Psoas muscle (tissue), 8 donors: ENCODE results near the gene C9orf43. TPM values are rescaled to one million over a fixed set of nuclear protein-coding genes. Genes with fewer than 3 reads are reported as not detected.
A peak's percentile ranks its signal among the peaks of the same experiment; 100 is the strongest.
"Not testable (repeated sequence)": the region's sequence is repeated elsewhere in the genome, so short reads cannot be mapped to it uniquely, and the experiment has no call there.

Experiments
- ATAC-seq, 4 donors: fragments of 200-7000 bp; cut with Tn5 transposase; one replicate each; pipeline ENCODE4 v1.9.1; 2020; ENCODE audit warnings: moderate library complexity in 3 of 4, mild to moderate bottlenecking in 2 of 4
- DNase-seq, 2 donors: peaks; one replicate each; pipeline ENCODE4 v3.0.0-alpha.2; 2020
- H3K27ac ChIP-seq: fragments of 200-600 bp; one replicate; pipeline ENCODE4 v1.8.0; 2022
- H3K27me3 ChIP-seq, 3 donors: fragments of 200-600 bp in 1 of 3; one replicate each; pipeline versions ENCODE4 v1.6.1 to v1.8.0; 2013 to 2022; ENCODE audit warnings: low read length in 2 of 3, mild to moderate bottlenecking in 2 of 3, moderate library complexity in 1 of 3; ENCODE audit not compliant: insufficient read depth in 3 of 3
- H3K36me3 ChIP-seq, 2 donors: fragments of 200-600 bp in 1 of 2; one replicate each; pipeline versions ENCODE4 v1.6.1 to v1.8.0; 2013 to 2022; ENCODE audit warnings: low read depth in 1 of 2, mild to moderate bottlenecking in 1 of 2, moderate library complexity in 1 of 2; ENCODE audit not compliant: insufficient read depth in 1 of 2
- H3K4me1 ChIP-seq: fragments of 200-600 bp; one replicate; pipeline ENCODE4 v1.8.0; 2022
- H3K4me3 ChIP-seq: fragments of 200-600 bp; one replicate; pipeline ENCODE4 v1.8.0; 2022; ENCODE audit warnings: mild to moderate bottlenecking
- H3K9me3 ChIP-seq: fragments of 200-600 bp; one replicate; pipeline ENCODE4 v1.8.0; 2022
- WGBS, 3 donors: extraction: QIAGEN DNeasy Blood & Tissue Kit; methylation state at CpG; one replicate each; pipeline versions ENCODE4 v1.1.6 to v1.1.7; 2013; 5-methylcytosine and 5-hydroxymethylcytosine counted together
- intact Hi-C, 2 donors: fragments of 100-400 bp; cut with DNase I; formaldehyde crosslinking; loops; one replicate each; pipeline versions ENCODE4 v1.11.0 to v1.14.2; 2022
- polyA plus RNA-seq, 3 donors: library from polyadenylated mRNA; stranded (reverse); fragments of 200-250 nt; gene quantifications; one replicate each; pipeline ENCODE4 v1.2.3, GENCODE V29; 2013
- total RNA-seq, 4 donors: library from RNA; stranded (reverse); fragmentation: NEBNext Ultra II Directional in 2 of 4; extraction: Animal tissue kit (Norgen Biotek cat#: 25700) in 2 of 4; gene quantifications; one replicate each; pipeline versions ENCODE4 v1.2.1 to v1.2.4, GENCODE V29; 2021 to 2023
- TF ChIP-seq, protein P1 (sequence below): fragments of 200-600 bp; IDR thresholded peaks from one replicate; pipeline ENCODE4 v1.8.0; 2022; ENCODE audit warnings: antibody characterized with exemption
- donor health status: healthy with polysubstance abuse.
- donor health status: DM: no; HTN: no; CAD: no; lungs with moderate emphysema.
- donor health status: Bipolar disorder and iron deficiency.
- donor health status: healthy.
- donor health status: DM: yes; HTN: yes; CAD: no.
- donor health status: DM: no; HTN: no; CAD: no.
- donor health status: DM: no; HTN: no; CAD: no.
- donor health status: DM: yes; HTN: yes; CAD: no.

C9orf43 gene
- total and polyA plus RNA-seq, 7 donors = 0.07 to 0.79 (median 0.73) TPM; not detected in 4

DNA sequence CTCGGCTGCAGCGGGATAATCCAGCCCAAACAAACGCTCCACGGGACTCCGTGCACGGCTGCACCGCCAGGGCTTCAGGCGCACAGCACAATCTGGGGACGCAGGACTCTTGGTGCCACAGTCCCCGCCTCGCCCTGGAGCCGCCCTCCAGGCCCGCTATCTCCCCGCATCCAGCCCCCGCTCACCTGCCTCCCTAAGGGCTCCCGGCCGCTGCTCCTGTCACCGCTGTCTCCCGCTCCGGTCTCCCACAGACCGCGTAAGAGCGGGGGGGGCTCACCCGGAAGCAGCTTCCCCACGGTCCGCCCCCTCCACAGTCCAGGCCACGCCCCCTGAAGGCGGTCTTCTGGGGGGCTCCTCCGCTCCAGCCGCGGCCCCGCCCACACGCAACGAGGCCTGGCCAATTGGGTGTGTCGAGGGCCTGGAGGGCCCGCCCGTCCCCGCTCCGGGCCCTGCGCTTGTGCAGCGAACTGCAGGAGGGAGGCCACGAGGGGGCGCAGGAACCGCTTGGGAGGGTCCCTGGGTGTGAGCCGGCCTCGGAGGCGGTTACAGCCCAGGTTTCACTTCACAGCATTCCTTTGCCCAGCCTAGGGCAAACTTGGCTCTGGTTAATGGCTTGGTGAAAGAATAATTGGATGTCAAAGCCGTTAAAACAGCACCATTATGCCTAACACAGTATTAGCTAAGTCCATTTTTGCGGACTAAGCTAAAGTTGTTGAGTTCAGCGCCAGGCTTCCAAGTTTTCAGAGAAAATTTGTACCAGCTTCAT is 9.3 kb upstream of the C9orf43 start, which contains the start of gene ALAD:
ALAD (minus strand) TSS at position 258 of the 766 bp plus-strand sequence. CDS start 7,725 bp downstream, outside the sequence.
- DNase-seq = peak; percentile 100
- TF ChIP-seq, protein P1, sequence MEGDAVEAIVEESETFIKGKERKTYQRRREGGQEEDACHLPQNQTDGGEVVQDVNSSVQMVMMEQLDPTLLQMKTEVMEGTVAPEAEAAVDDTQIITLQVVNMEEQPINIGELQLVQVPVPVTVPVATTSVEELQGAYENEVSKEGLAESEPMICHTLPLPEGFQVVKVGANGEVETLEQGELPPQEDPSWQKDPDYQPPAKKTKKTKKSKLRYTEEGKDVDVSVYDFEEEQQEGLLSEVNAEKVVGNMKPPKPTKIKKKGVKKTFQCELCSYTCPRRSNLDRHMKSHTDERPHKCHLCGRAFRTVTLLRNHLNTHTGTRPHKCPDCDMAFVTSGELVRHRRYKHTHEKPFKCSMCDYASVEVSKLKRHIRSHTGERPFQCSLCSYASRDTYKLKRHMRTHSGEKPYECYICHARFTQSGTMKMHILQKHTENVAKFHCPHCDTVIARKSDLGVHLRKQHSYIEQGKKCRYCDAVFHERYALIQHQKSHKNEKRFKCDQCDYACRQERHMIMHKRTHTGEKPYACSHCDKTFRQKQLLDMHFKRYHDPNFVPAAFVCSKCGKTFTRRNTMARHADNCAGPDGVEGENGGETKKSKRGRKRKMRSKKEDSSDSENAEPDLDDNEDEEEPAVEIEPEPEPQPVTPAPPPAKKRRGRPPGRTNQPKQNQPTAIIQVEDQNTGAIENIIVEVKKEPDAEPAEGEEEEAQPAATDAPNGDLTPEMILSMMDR = peak; percentile 93
- no peaks in the 10 kb centered on the region for H3K27me3 ChIP-seq
- peak within 1 kb of the TSS; percentile 77 for H3K4me3 ChIP-seq
- H3K9me3 ChIP-seq = no peaks in the 10 kb centered on the region
- H3K36me3 ChIP-seq = no peaks in the 10 kb centered on the region
- H3K4me1 ChIP-seq = peaks cover 14% of the 10 kb centered on the region
- peak; percentile 100 for ATAC-seq
- intact Hi-C loops = loop anchor here (5.0 to 10.0 kb wide), 6 partner anchors 59 to 256 kb away; partner anchors contain the start of genes CDC26 (in 1 of the 2), PRPF4 (in 1 of the 2), SLC31A2 (in 1 of the 2) and WDR31 (in 1 of the 2)
- 2 to 3% (median 3%) methylated on average over 36 to 50 of the region's 50 CpGs for WGBS, 3 donors
- H3K27ac ChIP-seq = peak within 1 kb of the TSS; percentile 69

DNA sequence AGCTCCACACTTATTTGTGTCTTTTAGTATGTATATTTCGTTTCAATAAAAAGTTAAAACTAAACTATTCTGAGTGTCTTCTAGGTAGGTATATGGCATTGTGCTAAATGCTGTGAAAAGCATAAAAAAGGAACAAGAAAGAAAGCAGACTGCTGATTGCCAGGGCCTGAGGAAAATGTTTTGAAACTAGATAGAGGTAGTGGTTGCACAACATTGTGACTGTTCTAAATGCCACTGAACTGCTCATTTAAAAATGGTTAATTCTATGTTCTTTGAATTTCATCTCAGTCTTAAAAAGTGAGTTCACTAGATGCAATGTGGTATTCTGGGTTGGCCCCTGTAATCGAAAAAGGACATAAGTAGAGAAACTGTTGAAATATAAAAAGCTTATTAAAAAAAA is 6.9 kb upstream of the C9orf43 start:
- ATAC-seq (no peak), DNase-seq (no peak)
- Histone ChIP-seq H3K27me3 (no peaks in the 10 kb centered on the region), H3K4me1 (peaks cover 11% of the 10 kb centered on the region), H3K4me3 (no peak overlapping the region), H3K27ac (no peak overlapping the region), H3K36me3 (peaks cover 7 to 18% of the 10 kb centered on the region in 2 donors), H3K9me3 (no peaks in the 10 kb centered on the region)
- TF ChIP-seq, protein P1 = no peak
- intact Hi-C loops = loop anchor here (5.0 to 10.0 kb wide), 6 partner anchors 61 to 254 kb away; partner anchors contain the start of genes CDC26 (in 1 of the 2), PRPF4 (in 1 of the 2), SLC31A2 (in 1 of the 2) and WDR31 (in 1 of the 2)
- WGBS, 3 donors = 75 to 88% (median 85%) methylated on average over 2 of the region's 2 CpGs

DNA sequence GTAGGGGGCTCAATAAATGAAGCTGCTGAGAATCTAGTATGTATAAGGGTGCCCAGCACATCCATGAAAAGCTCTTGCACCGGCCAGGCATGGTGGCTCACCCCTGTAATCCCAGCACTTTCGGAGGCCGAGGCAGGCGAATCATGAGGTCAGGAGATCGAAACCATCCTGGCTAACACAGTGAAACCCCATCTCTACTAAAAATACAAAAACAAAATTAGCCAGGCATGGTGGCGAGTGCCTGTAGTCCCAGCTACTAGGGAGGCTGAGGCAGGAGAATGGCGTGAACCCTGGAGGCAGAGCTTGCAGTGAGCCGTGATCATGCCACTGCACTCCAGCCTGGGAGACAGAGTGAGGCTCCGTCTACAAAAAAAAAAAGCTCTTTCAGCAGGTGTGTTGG is 4.2 kb upstream of the C9orf43 start:
- 73 to 85% (median 73%) methylated on average over 9 of the region's 9 CpGs for WGBS, 3 donors
- peaks cover 9 to 22% of the 10 kb centered on the region in 2 donors for H3K36me3 ChIP-seq
- not testable (repeated sequence) for H3K4me1 ChIP-seq, ATAC-seq, H3K27me3 ChIP-seq, H3K27ac ChIP-seq, H3K4me3 ChIP-seq, H3K9me3 ChIP-seq, DNase-seq
- intact Hi-C loops = loop anchor here (5.0 to 10.0 kb wide), 3 partner anchors 92 to 252 kb away; partner anchors contain the start of gene SLC31A2 (in 1 of the 2)

DNA sequence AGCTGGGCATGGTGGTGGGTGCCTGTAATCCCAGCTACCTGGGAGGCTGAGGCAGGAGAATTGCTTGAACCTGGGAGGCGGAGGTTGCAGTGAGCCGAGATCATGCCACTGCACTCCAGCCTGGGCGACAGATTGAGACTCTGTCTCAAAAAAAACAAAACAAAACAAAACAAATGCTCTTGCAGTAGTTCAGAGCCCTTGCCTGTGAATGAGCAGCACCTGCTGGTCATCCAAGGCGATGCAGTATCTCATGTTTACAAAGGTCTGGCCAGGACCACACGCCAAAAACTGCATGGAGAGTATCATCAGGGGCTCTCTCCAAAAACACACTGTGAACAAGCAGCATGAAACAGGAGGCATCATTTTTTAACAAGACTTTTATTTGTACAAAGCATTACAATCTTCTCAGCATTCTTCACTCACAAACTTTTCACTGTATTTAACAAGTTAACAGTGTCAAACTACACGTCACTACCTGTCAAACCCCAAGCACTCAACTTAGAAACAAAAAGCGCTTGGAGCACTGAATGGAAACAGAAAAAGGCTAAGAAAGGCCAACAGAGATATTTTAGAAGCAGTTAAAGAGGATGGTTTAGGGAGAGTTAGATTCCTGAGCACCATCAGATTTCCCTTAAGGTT is 3.6 kb upstream of the C9orf43 start:
- WGBS, 3 donors = 27% methylated on average over 7 of the region's 7 CpGs
- TF ChIP-seq, protein P1 = peak; percentile 68
- not testable (repeated sequence) for H3K4me1 ChIP-seq, ATAC-seq, H3K9me3 ChIP-seq, H3K4me3 ChIP-seq, H3K27me3 ChIP-seq, H3K27ac ChIP-seq
- H3K36me3 ChIP-seq = peaks cover 9 to 22% of the 10 kb centered on the region in 2 donors
- intact Hi-C loops = loop anchor here (5.0 to 10.0 kb wide), 3 partner anchors 92 to 252 kb away; partner anchors contain the start of gene SLC31A2 (in 1 of the 2)
- DNase-seq = peak; percentile 44 to 69

DNA sequence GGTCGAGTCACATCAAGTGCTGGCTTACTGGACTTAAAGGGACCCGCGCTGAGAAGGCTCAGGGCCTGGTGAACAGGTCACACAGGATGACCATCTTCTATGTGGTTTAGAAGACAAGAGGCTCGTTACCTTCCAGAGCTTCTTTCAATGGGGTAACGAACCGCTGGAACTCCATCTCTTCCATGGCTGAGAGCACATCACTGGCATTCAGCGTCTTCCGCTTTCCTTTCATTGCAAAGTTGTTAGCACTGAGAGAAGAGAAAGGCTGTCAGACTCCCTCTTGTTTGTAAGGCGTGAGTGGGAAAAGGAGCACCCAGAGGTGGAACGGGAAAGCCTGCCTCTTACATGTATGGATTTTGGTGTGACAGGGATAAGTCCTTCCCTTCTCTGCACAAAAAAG is 1.1 kb upstream of the C9orf43 start:
- intact Hi-C loops = loop anchor here (5.0 to 10.0 kb wide), 3 partner anchors 95 to 255 kb away; partner anchors contain the start of gene SLC31A2 (in 1 of the 2)
- 31 to 36% (median 31%) methylated on average over 10 of the region's 10 CpGs for WGBS, 3 donors
- peaks cover 5% of the 10 kb centered on the region for H3K4me1 ChIP-seq
- TF ChIP-seq, protein P1 = no peak
- no peak for DNase-seq
- peaks cover 9 to 22% of the 10 kb centered on the region in 2 donors for H3K36me3 ChIP-seq
- no peaks in the 10 kb centered on the region for H3K9me3 ChIP-seq
- peak overlapping the region; percentile 95 for H3K4me3 ChIP-seq
- H3K27ac ChIP-seq = peak overlapping the region; percentile 97
- no peaks in the 10 kb centered on the region for H3K27me3 ChIP-seq
- no peak for ATAC-seq
